ENCODE data around the gene DRGX.
A peak's percentile ranks its signal among the peaks of the same experiment; 100 is the strongest.

DRGX gene

GRCh38 chr10:49328401-49329145 is 67.3 kb downstream of the DRGX start:
- no peak overlapping the region for H3K23ac ChIP-seq (ENCODE audit: low read length in 2 of 2)
- no peak for DNase-seq
- no peak overlapping the region for H3K27ac ChIP-seq (ENCODE audit: low read length, poor library complexity, severe bottlenecking)
- no peak overlapping the region for H2BK120ac ChIP-seq (ENCODE audit: low read depth, low read length)
- peak overlapping the region; percentile 20 for H4K91ac ChIP-seq (ENCODE audit: low read length)
- H3K4me3 ChIP-seq (ENCODE audit: insufficient read depth in 1 of 2, low read depth in 1 of 2, low read length in 2 of 2): no peak overlapping the region
- H3K9ac ChIP-seq (ENCODE audit: low read length): no peak overlapping the region
- H2BK15ac ChIP-seq (ENCODE audit: low read depth, poor library complexity, severe bottlenecking): no peak overlapping the region
- no peak overlapping the region for H2AK5ac ChIP-seq (ENCODE audit: low read length, severe bottlenecking)
- H3K27me3 ChIP-seq (ENCODE audit: control insufficient read depth in 1 of 2, insufficient read depth in 1 of 2, low read length in 2 of 2): peaks cover 0 to 76% of the 10 kb centered on the region in 2 experiments
- no peaks in the 10 kb centered on the region for H3K79me1 ChIP-seq (replicated peaks; ENCODE audit: low read length, poor library complexity, severe bottlenecking)
- H3K4ac ChIP-seq (ENCODE audit: low read depth in 1 of 2, low read length in 2 of 2): no peak overlapping the region
- no peaks in the 10 kb centered on the region for H3K9me3 ChIP-seq (ENCODE audit: control insufficient read depth, low read length)
- H3K4me1 ChIP-seq (ENCODE audit: control insufficient read depth, insufficient read depth, low read depth, low read length): no peaks in the 10 kb centered on the region
- H3K14ac ChIP-seq (ENCODE audit: low read length in 2 of 2): no peak overlapping the region
- no peak overlapping the region for H4K8ac ChIP-seq (ENCODE audit: low read length)
- H3K18ac ChIP-seq (ENCODE audit: low read depth in 1 of 2, low read length in 2 of 2): no peak overlapping the region
- no peak overlapping the region for H2AFZ ChIP-seq (ENCODE audit: low read depth, low read length)
- no peak overlapping the region for H3K4me2 ChIP-seq (ENCODE audit: low read length, poor library complexity, severe bottlenecking)
- no peak overlapping the region for H2BK12ac ChIP-seq (ENCODE audit: low read length in 2 of 2)
- H2BK5ac ChIP-seq (ENCODE audit: low read depth, low read length, poor library complexity, severe bottlenecking): no peak overlapping the region
- H3K36me3 ChIP-seq (ENCODE audit: control insufficient read depth in 1 of 2, insufficient read depth in 2 of 2, low read depth in 1 of 2, low read length in 2 of 2): no peaks in the 10 kb centered on the region
- WGBS: 72% methylated on average over 9 of the region's 9 CpGs

DNA sequence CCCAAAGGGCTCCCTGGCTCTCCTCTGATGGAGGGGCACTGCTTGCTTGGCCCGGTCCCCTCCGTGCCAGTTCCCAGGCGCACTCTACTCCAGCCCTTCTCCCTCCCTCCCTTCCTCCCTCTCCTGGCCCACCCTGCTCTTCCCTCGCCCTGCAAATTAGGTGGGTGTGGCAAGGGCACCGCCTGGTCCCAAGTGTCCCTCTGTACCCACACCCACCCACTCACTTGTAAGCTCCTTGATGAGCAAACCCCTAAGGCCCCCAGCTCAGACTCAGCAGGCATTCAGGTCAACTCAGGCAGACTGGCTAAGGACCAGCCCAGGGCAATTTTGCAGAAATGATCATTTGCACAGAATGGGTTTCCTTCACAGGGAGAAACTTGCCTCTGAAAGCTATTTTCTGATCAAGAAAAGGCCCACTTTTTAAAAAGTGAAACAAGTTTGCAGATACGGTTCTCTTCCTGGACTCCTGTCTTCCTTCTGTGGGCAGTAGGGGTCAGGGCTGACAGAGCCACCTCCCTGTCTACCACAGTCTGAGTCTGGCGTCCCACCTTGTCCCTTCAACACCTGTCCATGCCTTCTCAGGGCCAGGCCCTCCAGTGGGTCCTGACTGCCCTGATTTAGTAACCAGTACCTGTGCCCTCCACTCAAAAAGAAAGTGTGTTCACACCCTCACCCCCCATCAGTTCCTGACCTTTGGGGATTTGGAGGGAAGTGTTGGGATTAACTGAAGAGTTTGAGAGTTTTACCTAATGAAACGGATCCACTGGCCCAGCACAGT is 68.7 kb downstream of the DRGX start:
- Histone ChIP-seq H3K9ac (ENCODE audit: low read length) (no peak overlapping the region), H2BK15ac (ENCODE audit: low read depth, poor library complexity, severe bottlenecking) (no peak overlapping the region), H2BK120ac (ENCODE audit: low read depth, low read length) (no peak overlapping the region), H4K8ac (ENCODE audit: low read length) (no peak overlapping the region), H3K36me3 (ENCODE audit: control insufficient read depth in 1 of 2, insufficient read depth in 2 of 2, low read depth in 1 of 2, low read length in 2 of 2) (no peaks in the 10 kb centered on the region), H3K9me3 (ENCODE audit: control insufficient read depth, low read length) (no peaks in the 10 kb centered on the region), H2AFZ (ENCODE audit: low read depth, low read length) (no peak overlapping the region), H3K27me3 (ENCODE audit: control insufficient read depth in 1 of 2, insufficient read depth in 1 of 2, low read length in 2 of 2) (peaks cover 0 to 74% of the 10 kb centered on the region in 2 experiments), H3K14ac (ENCODE audit: low read length in 2 of 2) (no peak overlapping the region), H3K27ac (ENCODE audit: low read length, poor library complexity, severe bottlenecking) (no peak overlapping the region), H2BK12ac (ENCODE audit: low read length in 2 of 2) (no peak overlapping the region), H3K23ac (ENCODE audit: low read length in 2 of 2) (no peak overlapping the region), H3K18ac (ENCODE audit: low read depth in 1 of 2, low read length in 2 of 2) (no peak overlapping the region), H3K79me1 (replicated peaks; ENCODE audit: low read length, poor library complexity, severe bottlenecking) (no peaks in the 10 kb centered on the region), H2AK5ac (ENCODE audit: low read length, severe bottlenecking) (no peak overlapping the region), H3K4me2 (ENCODE audit: low read length, poor library complexity, severe bottlenecking) (no peak overlapping the region), H3K4me3 (ENCODE audit: insufficient read depth in 1 of 2, low read depth in 1 of 2, low read length in 2 of 2) (no peak overlapping the region), H3K4ac (ENCODE audit: low read depth in 1 of 2, low read length in 2 of 2) (no peak overlapping the region), H2BK5ac (ENCODE audit: low read depth, low read length, poor library complexity, severe bottlenecking) (no peak overlapping the region), H3K4me1 (ENCODE audit: control insufficient read depth, insufficient read depth, low read depth, low read length) (no peaks in the 10 kb centered on the region), H4K91ac (ENCODE audit: low read length) (no peak overlapping the region)
- no peak for DNase-seq
- WGBS: 75% methylated on average over 8 of the region's 8 CpGs

GRCh38 chr10:49325916-49326783 is 69.7 kb downstream of the DRGX start:
- no peak for DNase-seq
- Histone ChIP-seq H3K4me1 (ENCODE audit: control insufficient read depth, insufficient read depth, low read depth, low read length) (no peaks in the 10 kb centered on the region), H3K27ac (ENCODE audit: low read length, poor library complexity, severe bottlenecking) (no peak overlapping the region), H3K27me3 (ENCODE audit: control insufficient read depth in 1 of 2, insufficient read depth in 1 of 2, low read length in 2 of 2) (peaks cover 0 to 67% of the 10 kb centered on the region in 2 experiments), H2BK120ac (ENCODE audit: low read depth, low read length) (no peak overlapping the region), H3K4me3 (ENCODE audit: insufficient read depth in 1 of 2, low read depth in 1 of 2, low read length in 2 of 2) (no peak overlapping the region), H3K14ac (ENCODE audit: low read length in 2 of 2) (no peak overlapping the region), H3K36me3 (ENCODE audit: control insufficient read depth in 1 of 2, insufficient read depth in 2 of 2, low read depth in 1 of 2, low read length in 2 of 2) (no peaks in the 10 kb centered on the region), H3K4me2 (ENCODE audit: low read length, poor library complexity, severe bottlenecking) (no peak overlapping the region), H4K91ac (ENCODE audit: low read length) (no peak overlapping the region), H2AFZ (ENCODE audit: low read depth, low read length) (no peak overlapping the region), H2BK5ac (ENCODE audit: low read depth, low read length, poor library complexity, severe bottlenecking) (no peak overlapping the region), H3K18ac (ENCODE audit: low read depth in 1 of 2, low read length in 2 of 2) (no peak overlapping the region), H2BK15ac (ENCODE audit: low read depth, poor library complexity, severe bottlenecking) (no peak overlapping the region), H2BK12ac (ENCODE audit: low read length in 2 of 2) (no peak overlapping the region), H3K9ac (ENCODE audit: low read length) (no peak overlapping the region), H3K79me1 (replicated peaks; ENCODE audit: low read length, poor library complexity, severe bottlenecking) (no peaks in the 10 kb centered on the region), H4K8ac (ENCODE audit: low read length) (no peak overlapping the region), H3K9me3 (ENCODE audit: control insufficient read depth, low read length) (no peaks in the 10 kb centered on the region), H3K23ac (ENCODE audit: low read length in 2 of 2) (no peak overlapping the region), H3K4ac (ENCODE audit: low read depth in 1 of 2, low read length in 2 of 2) (no peak overlapping the region), H2AK5ac (ENCODE audit: low read length, severe bottlenecking) (no peak overlapping the region)
- 88% methylated on average over 47 of the region's 48 CpGs for WGBS
